ENCODE data around the gene TMEM161B. TPM values are rescaled to one million over a fixed set of nuclear protein-coding genes. Genes with fewer than 3 reads are reported as not detected.

The TMEM161B gene
- total and polyA plus RNA-seq, 8 donors, result 2.5 to 10.9 (median 6.9) TPM

- WGBS, 2 donors, result 95 to 96% methylated on average over 1 of the region's 1 CpG
- ATAC-seq (no peak), FAIRE-seq (no peak), DNase-seq (no peak)
- Histone ChIP-seq H3K9me3 (no peaks in the 10 kb centered on the region), H3K36me3 (no peaks in the 10 kb centered on the region), H3K27me3 (no peaks in the 10 kb centered on the region), H3K4me3 (no peak overlapping the region), H3K27ac (no peak overlapping the region), H3K4me1 (no peaks in the 10 kb centered on the region)
- no peak for TF ChIP-seq CTCF (IDR thresholded peaks at IDR 0.05)
- intact Hi-C loops (cut with DNase I), result no loop called here
Observed at GRCh38 chr5:88236866-88237642, 31.6 kb downstream of the TMEM161B start.

GRCh38 chr5:88235828-88236227, 32.8 kb downstream of the TMEM161B start:
- Histone ChIP-seq H3K36me3 (no peaks in the 10 kb centered on the region), H3K27me3 (no peaks in the 10 kb centered on the region), H3K4me1 (no peaks in the 10 kb centered on the region), H3K9me3 (no peaks in the 10 kb centered on the region), H3K27ac (no peak overlapping the region), H3K4me3 (no peak overlapping the region)
- no peak for ATAC-seq
- 97 to 98% methylated on average over 4 of the region's 4 CpGs for WGBS, 2 donors
- no peak for TF ChIP-seq CTCF (IDR thresholded peaks at IDR 0.05)
- intact Hi-C loops (cut with DNase I), result no loop called here
- no peak for FAIRE-seq
- no peak for DNase-seq

- WGBS, 2 donors, result 90 to 93% methylated on average over 1 of the region's 1 CpG
- Histone ChIP-seq H3K27me3 (no peaks in the 10 kb centered on the region), H3K4me1 (no peaks in the 10 kb centered on the region), H3K4me3 (no peak overlapping the region), H3K36me3 (no peaks in the 10 kb centered on the region), H3K9me3 (no peaks in the 10 kb centered on the region), H3K27ac (no peak overlapping the region)
- intact Hi-C loops (cut with DNase I), result no loop called here
- DNase-seq (no peak), ATAC-seq (no peak), FAIRE-seq (no peak)
- no peak for TF ChIP-seq CTCF (IDR thresholded peaks at IDR 0.05)
Observed at GRCh38 chr5:88235346-88235745, 33.3 kb downstream of the TMEM161B start.

GRCh38 chr5:88230546-88231066, 38.0 kb downstream of the TMEM161B start:
- ATAC-seq (no peak), DNase-seq (no peak), FAIRE-seq (no peak)
- no peak for TF ChIP-seq CTCF (IDR thresholded peaks at IDR 0.05)
- Histone ChIP-seq H3K9me3 (no peaks in the 10 kb centered on the region), H3K36me3 (no peaks in the 10 kb centered on the region), H3K4me1 (no peaks in the 10 kb centered on the region), H3K27me3 (no peaks in the 10 kb centered on the region), H3K27ac (no peak overlapping the region), H3K4me3 (no peak overlapping the region)
- intact Hi-C loops (cut with DNase I), result no loop called here
- 92 to 100% methylated on average over 1 of the region's 1 CpG for WGBS, 2 donors

GRCh38 chr5:88226881-88227450, 41.7 kb downstream of the TMEM161B start:
- 88% methylated on average over 6 of the region's 6 CpGs for WGBS, 2 donors
- ATAC-seq, result no peak
- no peak for DNase-seq
- Histone ChIP-seq H3K4me3 (no peak overlapping the region), H3K27me3 (no peaks in the 10 kb centered on the region), H3K27ac (no peak overlapping the region), H3K4me1 (no peaks in the 10 kb centered on the region), H3K9me3 (no peaks in the 10 kb centered on the region), H3K36me3 (no peaks in the 10 kb centered on the region)
- TF ChIP-seq CTCF (IDR thresholded peaks at IDR 0.05), result no peak
- FAIRE-seq, result no peak
- intact Hi-C loops (cut with DNase I), result no loop called here

All from pancreas (tissue), 10 donors.